NB4 (cell line): ENCODE measurements around the gene ARID3A.

Experiments
- MYC ChIP-seq: IDR thresholded peaks from 2 replicates; pipeline ENCODE4 v1.6.1; 2011; ENCODE audit warnings: low read depth, low read length
- POLR2A ChIP-seq: IDR thresholded peaks from 2 replicates; pipeline ENCODE4 v1.6.1; 2011; ENCODE audit warnings: mild to moderate bottlenecking; ENCODE audit not compliant: insufficient read length; ENCODE audit errors: extremely low read depth
- TF ChIP-seq, protein P1 (sequence below): IDR thresholded peaks from 2 replicates; pipeline ENCODE4 v1.6.1; 2011; ENCODE audit warnings: low read depth, low read length
- TF ChIP-seq, protein P2 (sequence below): IDR thresholded peaks from one replicate; pipeline ENCODE4 v1.5.1; 2012; ENCODE audit warnings: low read depth, low read length

DNA sequence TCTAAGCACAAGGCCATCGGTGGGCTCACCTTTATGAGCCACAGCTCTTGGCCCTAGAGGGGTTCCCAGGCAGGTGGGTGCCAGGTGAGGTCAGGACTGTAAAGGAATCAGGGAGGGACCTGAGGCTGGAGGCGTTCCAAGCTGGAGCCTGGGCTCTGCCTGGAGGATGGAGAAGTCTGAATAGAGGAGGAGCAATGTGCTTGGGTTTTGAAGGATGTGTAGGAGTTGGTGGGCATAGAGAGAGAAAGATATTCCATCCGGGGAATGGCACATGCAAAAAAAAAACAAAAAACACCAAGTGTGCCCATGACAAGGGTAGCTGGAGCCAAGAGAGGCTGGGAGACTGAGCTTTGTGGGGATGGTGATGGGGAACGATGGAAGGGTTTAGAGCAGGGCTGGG lies 76.8 kb downstream of the ARID3A start:
- TF ChIP-seq, protein P1, sequence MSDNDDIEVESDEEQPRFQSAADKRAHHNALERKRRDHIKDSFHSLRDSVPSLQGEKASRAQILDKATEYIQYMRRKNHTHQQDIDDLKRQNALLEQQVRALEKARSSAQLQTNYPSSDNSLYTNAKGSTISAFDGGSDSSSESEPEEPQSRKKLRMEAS: no peak
- TF ChIP-seq POLR2A (no peak), MYC (no peak)
- TF ChIP-seq, protein P2, sequence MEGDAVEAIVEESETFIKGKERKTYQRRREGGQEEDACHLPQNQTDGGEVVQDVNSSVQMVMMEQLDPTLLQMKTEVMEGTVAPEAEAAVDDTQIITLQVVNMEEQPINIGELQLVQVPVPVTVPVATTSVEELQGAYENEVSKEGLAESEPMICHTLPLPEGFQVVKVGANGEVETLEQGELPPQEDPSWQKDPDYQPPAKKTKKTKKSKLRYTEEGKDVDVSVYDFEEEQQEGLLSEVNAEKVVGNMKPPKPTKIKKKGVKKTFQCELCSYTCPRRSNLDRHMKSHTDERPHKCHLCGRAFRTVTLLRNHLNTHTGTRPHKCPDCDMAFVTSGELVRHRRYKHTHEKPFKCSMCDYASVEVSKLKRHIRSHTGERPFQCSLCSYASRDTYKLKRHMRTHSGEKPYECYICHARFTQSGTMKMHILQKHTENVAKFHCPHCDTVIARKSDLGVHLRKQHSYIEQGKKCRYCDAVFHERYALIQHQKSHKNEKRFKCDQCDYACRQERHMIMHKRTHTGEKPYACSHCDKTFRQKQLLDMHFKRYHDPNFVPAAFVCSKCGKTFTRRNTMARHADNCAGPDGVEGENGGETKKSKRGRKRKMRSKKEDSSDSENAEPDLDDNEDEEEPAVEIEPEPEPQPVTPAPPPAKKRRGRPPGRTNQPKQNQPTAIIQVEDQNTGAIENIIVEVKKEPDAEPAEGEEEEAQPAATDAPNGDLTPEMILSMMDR: no peak
